ENCODE measurements around the gene GRK7. TPM values are rescaled to one million over a fixed set of nuclear protein-coding genes. Genes with fewer than 3 reads are reported as not detected.
A peak's percentile ranks its signal among the peaks of the same experiment; 100 is the strongest.

The GRK7 gene
- total and polyA plus RNA-seq, 2 donors (not counting 1 experiment from before 2014, with no cell fraction given): 0.12 TPM; not detected in 1

GRCh38 chr3:141740349-141740748 is 22.9 kb upstream of the GRK7 start:
- DNase-seq (no peak), ATAC-seq (ENCODE audit: low read depth) (no peak)
- peak overlapping the region in 1 of 2 donors; percentile 42 for H3K27ac ChIP-seq (ENCODE audit: low read length in 2 of 2)
- no peaks in the 10 kb centered on the region for H3K27me3 ChIP-seq (replicated peaks in 1 of 4; ENCODE audit: control extremely low read depth in 1 of 4, control insufficient read depth in 3 of 4, insufficient read depth in 4 of 4, low read length in 3 of 4)
- peaks cover 6 to 16% of the 10 kb centered on the region in 2 experiments for H3K36me3 ChIP-seq (replicated peaks in 1 of 2; ENCODE audit: control extremely low read depth in 1 of 2, control insufficient read depth in 1 of 2, extremely low read depth in 1 of 2, insufficient read depth in 2 of 2, low read length in 1 of 2)
- no peaks in the 10 kb centered on the region for H3K27me3 Mint-ChIP-seq
- TF ChIP-seq EZH2 (IDR thresholded peaks at IDR 0.05; ENCODE audit: borderline replicate concordance, insufficient read depth, low read depth, low read length, poor library complexity, severe bottlenecking): no peak
- no peak for TF ChIP-seq CTCF (IDR thresholded peaks at IDR 0.05)
- H4K20me1 ChIP-seq (ENCODE audit: control insufficient read depth, insufficient read depth, low read length, poor library complexity, severe bottlenecking): peaks cover 29% of the 10 kb centered on the region
- no peak overlapping the region for H3K4me3 Mint-ChIP-seq
- no peak overlapping the region for H3K4me3 ChIP-seq (ENCODE audit: control extremely low read depth in 1 of 5, extremely low read depth in 1 of 5, insufficient read depth in 1 of 5, low read depth in 2 of 5, low read length in 4 of 5)
- H3K27ac Mint-ChIP-seq: no peak overlapping the region
- CTCF ChIA-PET: interaction anchor here (0.7 to 2.2 kb wide), 2 partner anchors 135 to 267 kb away, joined by 4 to 7 read pairs; no protein-coding TSS in a partner anchor
- peak overlapping the region; percentile 78 for H3K4me2 ChIP-seq (replicated peaks; ENCODE audit: low read depth, low read length, poor library complexity, severe bottlenecking)
- POLR2A ChIA-PET: no interaction called here
- H3K4me1 Mint-ChIP-seq: peaks cover 53% of the 10 kb centered on the region
- H3K9ac ChIP-seq (ENCODE audit: low read length): peak overlapping the region; percentile 1
- intact Hi-C loops (cut with micrococcal nuclease): no loop called here
- H3K9me3 Mint-ChIP-seq (ENCODE audit: insufficient read depth): no peaks in the 10 kb centered on the region
- peaks cover 58% of the 10 kb centered on the region for H3K79me2 ChIP-seq (ENCODE audit: control insufficient read depth, insufficient read depth, low read length)
- H3K9me3 ChIP-seq (ENCODE audit: control extremely low read depth in 1 of 3, control insufficient read depth in 2 of 3, insufficient read depth in 1 of 3, low read length in 2 of 3): no peaks in the 10 kb centered on the region
- no peak overlapping the region for H2AFZ ChIP-seq (ENCODE audit: insufficient read depth, low read depth, low read length, poor library complexity, severe bottlenecking)
- peaks cover 23 to 30% of the 10 kb centered on the region in 2 donors for H3K4me1 ChIP-seq (ENCODE audit: control insufficient read depth in 2 of 2, insufficient read depth in 2 of 2, low read length in 2 of 2)

GRCh38 chr3:141743305-141743704 is 19.9 kb upstream of the GRK7 start:
- Mint-ChIP-seq H3K27ac (no peak overlapping the region), H3K4me1 (peaks cover 41% of the 10 kb centered on the region), H3K9me3 (ENCODE audit: insufficient read depth) (no peaks in the 10 kb centered on the region), H3K27me3 (no peaks in the 10 kb centered on the region), H3K4me3 (no peak overlapping the region)
- H3K4me1 ChIP-seq (ENCODE audit: control insufficient read depth in 2 of 2, insufficient read depth in 2 of 2, low read length in 2 of 2): peaks cover 11 to 23% of the 10 kb centered on the region in 2 donors
- H3K9me3 ChIP-seq (ENCODE audit: control extremely low read depth in 1 of 3, control insufficient read depth in 2 of 3, insufficient read depth in 1 of 3, low read length in 2 of 3): no peaks in the 10 kb centered on the region
- ATAC-seq (ENCODE audit: low read depth) (no peak), DNase-seq (no peak)
- H3K27me3 ChIP-seq (replicated peaks in 1 of 4; ENCODE audit: control extremely low read depth in 1 of 4, control insufficient read depth in 3 of 4, insufficient read depth in 4 of 4, low read length in 3 of 4): no peaks in the 10 kb centered on the region
- H3K9ac ChIP-seq (ENCODE audit: low read length): no peak overlapping the region
- intact Hi-C loops (cut with micrococcal nuclease): no loop called here
- ChIA-PET CTCF (no interaction called here), POLR2A (no interaction called here)
- H3K4me2 ChIP-seq (replicated peaks; ENCODE audit: low read depth, low read length, poor library complexity, severe bottlenecking): no peak overlapping the region
- no CpG with 5 or more reads among the region's 1 CpG for WGBS (ENCODE audit: insufficient coverage)
- H4K20me1 ChIP-seq (ENCODE audit: control insufficient read depth, insufficient read depth, low read length, poor library complexity, severe bottlenecking): peaks cover 29% of the 10 kb centered on the region
- H3K27ac ChIP-seq (ENCODE audit: low read length in 2 of 2): no peak overlapping the region
- TF ChIP-seq CTCF (IDR thresholded peaks at IDR 0.05) (no peak), EZH2 (IDR thresholded peaks at IDR 0.05; ENCODE audit: borderline replicate concordance, insufficient read depth, low read depth, low read length, poor library complexity, severe bottlenecking) (no peak)
- H3K4me3 ChIP-seq (ENCODE audit: control extremely low read depth in 1 of 5, extremely low read depth in 1 of 5, insufficient read depth in 1 of 5, low read depth in 2 of 5, low read length in 4 of 5): no peak overlapping the region
- H2AFZ ChIP-seq (ENCODE audit: insufficient read depth, low read depth, low read length, poor library complexity, severe bottlenecking): no peak overlapping the region
- H3K36me3 ChIP-seq (replicated peaks in 1 of 2; ENCODE audit: control extremely low read depth in 1 of 2, control insufficient read depth in 1 of 2, extremely low read depth in 1 of 2, insufficient read depth in 2 of 2, low read length in 1 of 2): peaks cover 10 to 39% of the 10 kb centered on the region in 2 experiments
- H3K79me2 ChIP-seq (ENCODE audit: control insufficient read depth, insufficient read depth, low read length): peaks cover 56% of the 10 kb centered on the region

Measured in B cell (primary cell).